ENCODE data around the gene DGKH. TPM values are rescaled to one million over a fixed set of nuclear protein-coding genes. Genes with fewer than 3 reads are reported as not detected.

Gene DGKH
- total and polyA plus RNA-seq, 9 of the 15 experiments (the other 6 are each of a cell fraction or from before 2014, with no cell fraction given), result 0.38 to 4.4 (median 3.1) TPM

- Histone ChIP-seq H3K4me1 (replicated peaks in 1 of 2; ENCODE audit: control insufficient read depth in 2 of 2, insufficient read depth in 2 of 2, low read length in 2 of 2) (peaks cover 8 to 31% of the 10 kb centered on the region in 2 experiments), H3K27me3 (ENCODE audit: control insufficient read depth in 2 of 2, insufficient read depth in 2 of 2, low read length in 2 of 2) (no peaks in the 10 kb centered on the region), H3K79me2 (ENCODE audit: control insufficient read depth, insufficient read depth, low read length) (peaks cover 100% of the 10 kb centered on the region), H3K36me3 (ENCODE audit: control insufficient read depth, insufficient read depth, low read length) (peaks cover 4% of the 10 kb centered on the region; the same call in 1 of the 3 replicates), H3K9me1 (ENCODE audit: control insufficient read depth, insufficient read depth, low read length) (no peaks in the 10 kb centered on the region), H2AFZ (ENCODE audit: low read depth, low read length) (no peak overlapping the region), H3K9ac (ENCODE audit: insufficient read depth in 1 of 2, low read depth in 2 of 2, low read length in 2 of 2) (peak overlapping the region in 1 of 2 experiments; percentile 45; a peak in 2 of 4 replicates), H3K9me3 (replicated peaks; ENCODE audit: control insufficient read depth, insufficient read depth, low read depth, low read length) (no peaks in the 10 kb centered on the region), H3K27ac (ENCODE audit: extremely low read depth, low read depth, low read length) (peak overlapping the region; percentile 19; the same call in 1 of the 3 replicates), H3K4me3 (no peak overlapping the region), H4K20me1 (replicated peaks; ENCODE audit: control insufficient read depth, insufficient read depth, low read length) (peaks cover 4% of the 10 kb centered on the region; the same call in 1 of the 2 replicates), H3K4me2 (ENCODE audit: insufficient read depth, low read length) (0 out of 2 replicates have a peak overlapping the region, but pooled peaks have one; percentile 13)
- FAIRE-seq, result no peak
- BruUV-seq (replicated peaks), result no TSS peak
- ChIA-PET CTCF (ENCODE audit: low intra/inter-chr PET ratio) (no interaction called here), POLR2A (no interaction called here)
- DNase-seq (ENCODE audit: extremely low read depth in 1 of 4, low spot score in 3 of 4), result no peak
- in situ Hi-C loops (cut with MboI) (no loop called here), intact Hi-C loops (cut with micrococcal nuclease) (loop anchor here (10.0 kb wide), 1 partner anchor 234 kb away; the partner anchor contains the start of gene DGKH)
- 16% methylated on average over 3 of the region's 6 CpGs for WGBS (ENCODE audit: insufficient coverage, low coverage, missing lambda C conversion rate)
- ATAC-seq, result no peak
- peak; percentile 88 for TF ChIP-seq EGR1 (conservative IDR thresholded peaks at IDR 0.05)
- TF ChIP-seq, protein P1, sequence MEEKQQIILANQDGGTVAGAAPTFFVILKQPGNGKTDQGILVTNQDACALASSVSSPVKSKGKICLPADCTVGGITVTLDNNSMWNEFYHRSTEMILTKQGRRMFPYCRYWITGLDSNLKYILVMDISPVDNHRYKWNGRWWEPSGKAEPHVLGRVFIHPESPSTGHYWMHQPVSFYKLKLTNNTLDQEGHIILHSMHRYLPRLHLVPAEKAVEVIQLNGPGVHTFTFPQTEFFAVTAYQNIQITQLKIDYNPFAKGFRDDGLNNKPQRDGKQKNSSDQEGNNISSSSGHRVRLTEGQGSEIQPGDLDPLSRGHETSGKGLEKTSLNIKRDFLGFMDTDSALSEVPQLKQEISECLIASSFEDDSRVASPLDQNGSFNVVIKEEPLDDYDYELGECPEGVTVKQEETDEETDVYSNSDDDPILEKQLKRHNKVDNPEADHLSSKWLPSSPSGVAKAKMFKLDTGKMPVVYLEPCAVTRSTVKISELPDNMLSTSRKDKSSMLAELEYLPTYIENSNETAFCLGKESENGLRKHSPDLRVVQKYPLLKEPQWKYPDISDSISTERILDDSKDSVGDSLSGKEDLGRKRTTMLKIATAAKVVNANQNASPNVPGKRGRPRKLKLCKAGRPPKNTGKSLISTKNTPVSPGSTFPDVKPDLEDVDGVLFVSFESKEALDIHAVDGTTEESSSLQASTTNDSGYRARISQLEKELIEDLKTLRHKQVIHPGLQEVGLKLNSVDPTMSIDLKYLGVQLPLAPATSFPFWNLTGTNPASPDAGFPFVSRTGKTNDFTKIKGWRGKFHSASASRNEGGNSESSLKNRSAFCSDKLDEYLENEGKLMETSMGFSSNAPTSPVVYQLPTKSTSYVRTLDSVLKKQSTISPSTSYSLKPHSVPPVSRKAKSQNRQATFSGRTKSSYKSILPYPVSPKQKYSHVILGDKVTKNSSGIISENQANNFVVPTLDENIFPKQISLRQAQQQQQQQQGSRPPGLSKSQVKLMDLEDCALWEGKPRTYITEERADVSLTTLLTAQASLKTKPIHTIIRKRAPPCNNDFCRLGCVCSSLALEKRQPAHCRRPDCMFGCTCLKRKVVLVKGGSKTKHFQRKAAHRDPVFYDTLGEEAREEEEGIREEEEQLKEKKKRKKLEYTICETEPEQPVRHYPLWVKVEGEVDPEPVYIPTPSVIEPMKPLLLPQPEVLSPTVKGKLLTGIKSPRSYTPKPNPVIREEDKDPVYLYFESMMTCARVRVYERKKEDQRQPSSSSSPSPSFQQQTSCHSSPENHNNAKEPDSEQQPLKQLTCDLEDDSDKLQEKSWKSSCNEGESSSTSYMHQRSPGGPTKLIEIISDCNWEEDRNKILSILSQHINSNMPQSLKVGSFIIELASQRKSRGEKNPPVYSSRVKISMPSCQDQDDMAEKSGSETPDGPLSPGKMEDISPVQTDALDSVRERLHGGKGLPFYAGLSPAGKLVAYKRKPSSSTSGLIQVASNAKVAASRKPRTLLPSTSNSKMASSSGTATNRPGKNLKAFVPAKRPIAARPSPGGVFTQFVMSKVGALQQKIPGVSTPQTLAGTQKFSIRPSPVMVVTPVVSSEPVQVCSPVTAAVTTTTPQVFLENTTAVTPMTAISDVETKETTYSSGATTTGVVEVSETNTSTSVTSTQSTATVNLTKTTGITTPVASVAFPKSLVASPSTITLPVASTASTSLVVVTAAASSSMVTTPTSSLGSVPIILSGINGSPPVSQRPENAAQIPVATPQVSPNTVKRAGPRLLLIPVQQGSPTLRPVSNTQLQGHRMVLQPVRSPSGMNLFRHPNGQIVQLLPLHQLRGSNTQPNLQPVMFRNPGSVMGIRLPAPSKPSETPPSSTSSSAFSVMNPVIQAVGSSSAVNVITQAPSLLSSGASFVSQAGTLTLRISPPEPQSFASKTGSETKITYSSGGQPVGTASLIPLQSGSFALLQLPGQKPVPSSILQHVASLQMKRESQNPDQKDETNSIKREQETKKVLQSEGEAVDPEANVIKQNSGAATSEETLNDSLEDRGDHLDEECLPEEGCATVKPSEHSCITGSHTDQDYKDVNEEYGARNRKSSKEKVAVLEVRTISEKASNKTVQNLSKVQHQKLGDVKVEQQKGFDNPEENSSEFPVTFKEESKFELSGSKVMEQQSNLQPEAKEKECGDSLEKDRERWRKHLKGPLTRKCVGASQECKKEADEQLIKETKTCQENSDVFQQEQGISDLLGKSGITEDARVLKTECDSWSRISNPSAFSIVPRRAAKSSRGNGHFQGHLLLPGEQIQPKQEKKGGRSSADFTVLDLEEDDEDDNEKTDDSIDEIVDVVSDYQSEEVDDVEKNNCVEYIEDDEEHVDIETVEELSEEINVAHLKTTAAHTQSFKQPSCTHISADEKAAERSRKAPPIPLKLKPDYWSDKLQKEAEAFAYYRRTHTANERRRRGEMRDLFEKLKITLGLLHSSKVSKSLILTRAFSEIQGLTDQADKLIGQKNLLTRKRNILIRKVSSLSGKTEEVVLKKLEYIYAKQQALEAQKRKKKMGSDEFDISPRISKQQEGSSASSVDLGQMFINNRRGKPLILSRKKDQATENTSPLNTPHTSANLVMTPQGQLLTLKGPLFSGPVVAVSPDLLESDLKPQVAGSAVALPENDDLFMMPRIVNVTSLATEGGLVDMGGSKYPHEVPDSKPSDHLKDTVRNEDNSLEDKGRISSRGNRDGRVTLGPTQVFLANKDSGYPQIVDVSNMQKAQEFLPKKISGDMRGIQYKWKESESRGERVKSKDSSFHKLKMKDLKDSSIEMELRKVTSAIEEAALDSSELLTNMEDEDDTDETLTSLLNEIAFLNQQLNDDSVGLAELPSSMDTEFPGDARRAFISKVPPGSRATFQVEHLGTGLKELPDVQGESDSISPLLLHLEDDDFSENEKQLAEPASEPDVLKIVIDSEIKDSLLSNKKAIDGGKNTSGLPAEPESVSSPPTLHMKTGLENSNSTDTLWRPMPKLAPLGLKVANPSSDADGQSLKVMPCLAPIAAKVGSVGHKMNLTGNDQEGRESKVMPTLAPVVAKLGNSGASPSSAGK (IDR thresholded peaks at IDR 0.05), result peak; percentile 61
- no peak for TF ChIP-seq STAT5B (CRISPR knock-in tag; IDR thresholded peaks at IDR 0.05)
- TF ChIP-seq NFE2 (IDR thresholded peaks at IDR 0.05; ENCODE audit: low read depth), result no peak
- TF ChIP-seq FOXK2 (conservative IDR thresholded peaks at IDR 0.05 in 1 of 2, IDR thresholded peaks at IDR 0.05 in 1 of 2; ENCODE audit: low read depth in 2 of 2), result peak in 1 of 2 experiments; percentile 28; a peak in 1 of 4 replicates
- TF ChIP-seq LEF1 (IDR thresholded peaks at IDR 0.05), result peak; percentile 47; the same call in 1 of the 2 replicates
- TF ChIP-seq, protein P2, sequence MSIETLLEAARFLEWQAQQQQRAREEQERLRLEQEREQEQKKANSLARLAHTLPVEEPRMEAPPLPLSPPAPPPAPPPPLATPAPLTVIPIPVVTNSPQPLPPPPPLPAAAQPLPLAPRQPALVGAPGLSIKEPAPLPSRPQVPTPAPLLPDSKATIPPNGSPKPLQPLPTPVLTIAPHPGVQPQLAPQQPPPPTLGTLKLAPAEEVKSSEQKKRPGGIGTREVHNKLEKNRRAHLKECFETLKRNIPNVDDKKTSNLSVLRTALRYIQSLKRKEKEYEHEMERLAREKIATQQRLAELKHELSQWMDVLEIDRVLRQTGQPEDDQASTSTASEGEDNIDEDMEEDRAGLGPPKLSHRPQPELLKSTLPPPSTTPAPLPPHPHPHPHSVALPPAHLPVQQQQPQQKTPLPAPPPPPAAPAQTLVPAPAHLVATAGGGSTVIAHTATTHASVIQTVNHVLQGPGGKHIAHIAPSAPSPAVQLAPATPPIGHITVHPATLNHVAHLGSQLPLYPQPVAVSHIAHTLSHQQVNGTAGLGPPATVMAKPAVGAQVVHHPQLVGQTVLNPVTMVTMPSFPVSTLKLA (conservative IDR thresholded peaks at IDR 0.05), result peak in 1 of 2 experiments; percentile 54; a peak in 3 of 4 replicates
- 0 out of 2 replicates have a peak, but pooled peaks have one; percentile 21 for TF ChIP-seq EP400 (IDR thresholded peaks at IDR 0.05)
- TF ChIP-seq ZNF696 (CRISPR knock-in tag; conservative IDR thresholded peaks at IDR 0.05), result no peak
These were observed 230.6 kb downstream of the DGKH start for GRCh38 chr13:42279080-42279479.

All from K562 (cell line).